Retina (tissue), 1 donor: ENCODE data around the gene CGRRF1.

Source experiments
- DNase-seq: peaks from one replicate; pipeline ENCODE4 v3.0.0-alpha.2; 2016

The CGRRF1 gene

GRCh38 chr14:54490445-54491175 is 19.1 kb upstream of the CGRRF1 start:
- DNase-seq = no peak

GRCh38 chr14:54493293-54493692 is 16.4 kb upstream of the CGRRF1 start:
- no peak for DNase-seq

- no peak for DNase-seq
Observed at GRCh38 chr14:54497224-54497623, 12.5 kb upstream of the CGRRF1 start.

GRCh38 chr14:54498095-54498531 is 11.6 kb upstream of the CGRRF1 start:
- no peak for DNase-seq

- DNase-seq = no peak
Observed at GRCh38 chr14:54498579-54498978, 11.1 kb upstream of the CGRRF1 start.

- DNase-seq = no peak
Observed at GRCh38 chr14:54500744-54501143, 9.0 kb upstream of the CGRRF1 start.

- no peak for DNase-seq
Observed at GRCh38 chr14:54501480-54501879, 8.2 kb upstream of the CGRRF1 start.

GRCh38 chr14:54502602-54503001 is 7.1 kb upstream of the CGRRF1 start:
- no peak for DNase-seq

- no peak for DNase-seq
Observed at GRCh38 chr14:54503486-54503885, 6.2 kb upstream of the CGRRF1 start.

- no peak for DNase-seq
Observed at GRCh38 chr14:54512393-54512792, 2.7 kb downstream of the CGRRF1 start.

GRCh38 chr14:54515670-54516069 is 6.0 kb downstream of the CGRRF1 start:
- DNase-seq = no peak

- no peak for DNase-seq
Observed at GRCh38 chr14:54516709-54517108, 7.0 kb downstream of the CGRRF1 start.

GRCh38 chr14:54524410-54524809 is 14.7 kb downstream of the CGRRF1 start:
- DNase-seq = no peak

- no peak for DNase-seq
Observed at GRCh38 chr14:54528973-54529372, 19.3 kb downstream of the CGRRF1 start.

GRCh38 chr14:54529811-54530210 is 20.1 kb downstream of the CGRRF1 start:
- no peak for DNase-seq

- DNase-seq = no peak
Observed at GRCh38 chr14:54532111-54533012, 22.7 kb downstream of the CGRRF1 start.

GRCh38 chr14:54533100-54533499 is 23.4 kb downstream of the CGRRF1 start:
- DNase-seq = peak; percentile 12

GRCh38 chr14:54535126-54535525 is 25.4 kb downstream of the CGRRF1 start:
- no peak for DNase-seq

GRCh38 chr14:54535646-54536045 is 25.9 kb downstream of the CGRRF1 start:
- no peak for DNase-seq

GRCh38 chr14:54537651-54538050 is 27.9 kb downstream of the CGRRF1 start:
- no peak for DNase-seq

- DNase-seq = no peak
Observed at GRCh38 chr14:54538055-54538454, 28.3 kb downstream of the CGRRF1 start.

- no peak for DNase-seq
Observed at GRCh38 chr14:54547583-54547982, 37.9 kb downstream of the CGRRF1 start.

GRCh38 chr14:54548491-54548890 is 38.8 kb downstream of the CGRRF1 start:
- no peak for DNase-seq

GRCh38 chr14:54549862-54550261 is 40.2 kb downstream of the CGRRF1 start:
- no peak for DNase-seq
